ENCODE results near the gene VSTM2L.

VSTM2L gene

DNA sequence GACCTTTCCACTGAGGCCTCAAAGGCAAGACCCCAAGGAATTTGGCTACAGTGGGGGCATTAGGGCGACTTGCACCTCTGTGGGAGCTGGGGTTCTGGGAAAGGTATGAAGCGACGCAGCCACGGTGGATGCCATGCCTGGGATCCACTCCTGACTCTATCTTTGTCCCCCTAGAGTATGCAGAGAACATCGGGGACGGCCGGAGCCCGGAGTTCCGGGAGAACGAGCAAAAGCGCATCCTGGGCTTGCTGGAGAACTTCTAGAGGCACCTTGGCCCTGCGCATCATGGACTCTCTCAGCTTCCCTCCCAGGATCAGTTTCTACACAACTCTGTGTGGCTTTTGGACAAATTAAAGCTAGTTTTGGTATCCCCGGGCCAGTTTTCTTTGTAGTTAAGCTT is 31.2 kb upstream of the VSTM2L start:
- Histone ChIP-seq H3K27ac (ENCODE audit: poor library complexity, severe bottlenecking) (no peak overlapping the region), H3K4me3 (ENCODE audit: severe bottlenecking) (no peak overlapping the region), H3K4me1 (ENCODE audit: insufficient read depth, poor library complexity, severe bottlenecking) (no peaks in the 10 kb centered on the region), H3K36me3 (ENCODE audit: low read depth) (peaks cover 17% of the 10 kb centered on the region), H3K9me3 (ENCODE audit: severe bottlenecking) (no peaks in the 10 kb centered on the region), H3K27me3 (ENCODE audit: insufficient read depth, poor library complexity, severe bottlenecking) (no peaks in the 10 kb centered on the region)
- ATAC-seq (ENCODE audit: low read depth) (no peak), DNase-seq (ENCODE audit: low spot score) (no peak)
- TF ChIP-seq, protein P1, sequence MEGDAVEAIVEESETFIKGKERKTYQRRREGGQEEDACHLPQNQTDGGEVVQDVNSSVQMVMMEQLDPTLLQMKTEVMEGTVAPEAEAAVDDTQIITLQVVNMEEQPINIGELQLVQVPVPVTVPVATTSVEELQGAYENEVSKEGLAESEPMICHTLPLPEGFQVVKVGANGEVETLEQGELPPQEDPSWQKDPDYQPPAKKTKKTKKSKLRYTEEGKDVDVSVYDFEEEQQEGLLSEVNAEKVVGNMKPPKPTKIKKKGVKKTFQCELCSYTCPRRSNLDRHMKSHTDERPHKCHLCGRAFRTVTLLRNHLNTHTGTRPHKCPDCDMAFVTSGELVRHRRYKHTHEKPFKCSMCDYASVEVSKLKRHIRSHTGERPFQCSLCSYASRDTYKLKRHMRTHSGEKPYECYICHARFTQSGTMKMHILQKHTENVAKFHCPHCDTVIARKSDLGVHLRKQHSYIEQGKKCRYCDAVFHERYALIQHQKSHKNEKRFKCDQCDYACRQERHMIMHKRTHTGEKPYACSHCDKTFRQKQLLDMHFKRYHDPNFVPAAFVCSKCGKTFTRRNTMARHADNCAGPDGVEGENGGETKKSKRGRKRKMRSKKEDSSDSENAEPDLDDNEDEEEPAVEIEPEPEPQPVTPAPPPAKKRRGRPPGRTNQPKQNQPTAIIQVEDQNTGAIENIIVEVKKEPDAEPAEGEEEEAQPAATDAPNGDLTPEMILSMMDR (IDR thresholded peaks at IDR 0.05; ENCODE audit: poor library complexity, severe bottlenecking) = no peak

DNA sequence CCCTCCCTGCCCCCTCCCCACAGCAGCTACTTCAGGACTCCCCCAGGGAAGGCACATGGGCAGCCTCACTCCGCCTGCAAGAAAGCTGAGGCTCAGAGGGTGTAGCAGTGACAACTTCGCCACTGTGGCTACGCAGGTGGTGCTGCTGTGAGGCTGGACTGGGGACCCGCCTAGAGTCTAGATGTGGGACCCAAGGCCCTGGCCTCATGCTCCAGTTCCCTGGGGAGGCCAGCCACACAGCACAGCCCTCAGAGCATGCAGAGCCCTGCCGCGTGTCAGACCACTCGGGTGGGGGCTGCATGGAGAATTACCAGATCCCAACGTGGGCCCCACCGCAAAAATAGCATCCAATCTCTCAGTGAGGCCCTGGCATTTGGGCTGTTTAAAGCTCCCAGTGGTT is 30.8 kb upstream of the VSTM2L start:
- Histone ChIP-seq H3K36me3 (ENCODE audit: low read depth) (peaks cover 17% of the 10 kb centered on the region), H3K9me3 (ENCODE audit: severe bottlenecking) (no peaks in the 10 kb centered on the region), H3K27ac (ENCODE audit: poor library complexity, severe bottlenecking) (no peak overlapping the region), H3K4me1 (ENCODE audit: insufficient read depth, poor library complexity, severe bottlenecking) (no peaks in the 10 kb centered on the region), H3K4me3 (ENCODE audit: severe bottlenecking) (no peak overlapping the region), H3K27me3 (ENCODE audit: insufficient read depth, poor library complexity, severe bottlenecking) (no peaks in the 10 kb centered on the region)
- TF ChIP-seq, protein P1 (IDR thresholded peaks at IDR 0.05; ENCODE audit: poor library complexity, severe bottlenecking) = no peak
- DNase-seq (ENCODE audit: low spot score) (no peak), ATAC-seq (ENCODE audit: low read depth) (no peak)

DNA sequence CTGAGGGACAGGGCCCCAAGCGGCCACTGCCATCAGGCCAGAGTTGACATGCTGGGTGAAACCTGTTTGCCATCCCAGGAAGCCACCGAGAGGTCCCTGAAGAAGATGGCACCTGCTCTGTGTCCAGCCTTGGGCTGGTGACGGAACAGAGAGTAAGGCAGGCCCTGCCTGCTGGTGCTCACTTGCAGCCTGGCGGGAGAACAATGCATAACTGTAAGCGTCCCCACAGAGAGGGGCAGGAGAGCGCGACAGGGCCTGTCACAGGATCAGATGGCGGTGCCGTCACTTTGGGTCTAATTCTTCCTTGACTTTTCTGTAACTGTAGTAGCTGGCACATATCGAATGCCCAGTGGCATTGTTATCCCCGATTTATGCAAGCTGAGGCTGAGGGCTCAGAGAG is 29.0 kb upstream of the VSTM2L start:
- Histone ChIP-seq H3K4me1 (ENCODE audit: insufficient read depth, poor library complexity, severe bottlenecking) (no peaks in the 10 kb centered on the region), H3K36me3 (ENCODE audit: low read depth) (peaks cover 17% of the 10 kb centered on the region), H3K27ac (ENCODE audit: poor library complexity, severe bottlenecking) (no peak overlapping the region), H3K4me3 (ENCODE audit: severe bottlenecking) (no peak overlapping the region), H3K9me3 (ENCODE audit: severe bottlenecking) (no peaks in the 10 kb centered on the region), H3K27me3 (ENCODE audit: insufficient read depth, poor library complexity, severe bottlenecking) (no peaks in the 10 kb centered on the region)
- no peak for ATAC-seq (ENCODE audit: low read depth)
- TF ChIP-seq, protein P1 (IDR thresholded peaks at IDR 0.05; ENCODE audit: poor library complexity, severe bottlenecking) = no peak
- DNase-seq (ENCODE audit: low spot score) = no peak

DNA sequence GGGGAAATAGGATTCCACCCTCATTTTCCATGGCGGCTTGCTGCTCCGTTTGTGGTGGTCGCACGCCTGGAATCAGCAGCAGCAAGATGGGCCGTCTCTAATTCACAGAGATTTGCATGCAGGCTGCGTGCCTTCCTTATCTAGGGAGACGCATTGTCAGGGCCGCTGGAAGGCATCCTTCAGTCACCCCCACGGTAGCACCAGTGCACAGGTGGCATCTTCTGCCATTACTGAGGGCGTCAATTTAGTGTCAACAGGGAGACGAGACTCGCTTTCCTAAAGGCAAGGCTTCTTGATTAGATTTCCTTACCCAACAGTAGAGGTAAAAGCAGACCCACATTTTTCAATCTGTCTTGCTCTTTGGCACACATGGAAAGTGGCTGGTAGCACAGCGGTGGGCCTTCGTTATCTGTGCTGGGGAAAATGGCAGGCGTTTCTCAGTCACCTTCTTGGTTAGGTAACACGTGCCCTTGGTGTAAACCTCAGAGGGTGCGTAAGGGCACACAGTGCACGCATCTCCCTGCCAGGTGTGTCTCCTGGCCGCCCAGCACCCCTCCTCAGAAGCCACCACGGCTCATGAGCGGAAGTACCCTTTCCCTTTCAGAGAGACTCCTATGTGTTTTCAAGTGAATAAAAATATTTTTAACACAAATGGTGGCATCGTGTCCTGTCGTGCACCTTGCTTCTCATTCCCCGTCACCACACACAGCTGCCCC is 27.3 kb upstream of the VSTM2L start:
- ATAC-seq (ENCODE audit: low read depth) (no peak), DNase-seq (ENCODE audit: low spot score) (no peak)
- Histone ChIP-seq H3K27ac (ENCODE audit: poor library complexity, severe bottlenecking) (no peak overlapping the region), H3K27me3 (ENCODE audit: insufficient read depth, poor library complexity, severe bottlenecking) (no peaks in the 10 kb centered on the region), H3K4me3 (ENCODE audit: severe bottlenecking) (no peak overlapping the region), H3K9me3 (ENCODE audit: severe bottlenecking) (no peaks in the 10 kb centered on the region), H3K4me1 (ENCODE audit: insufficient read depth, poor library complexity, severe bottlenecking) (no peaks in the 10 kb centered on the region), H3K36me3 (ENCODE audit: low read depth) (peaks cover 15% of the 10 kb centered on the region)
- TF ChIP-seq, protein P1 (IDR thresholded peaks at IDR 0.05; ENCODE audit: poor library complexity, severe bottlenecking) = no peak

DNA sequence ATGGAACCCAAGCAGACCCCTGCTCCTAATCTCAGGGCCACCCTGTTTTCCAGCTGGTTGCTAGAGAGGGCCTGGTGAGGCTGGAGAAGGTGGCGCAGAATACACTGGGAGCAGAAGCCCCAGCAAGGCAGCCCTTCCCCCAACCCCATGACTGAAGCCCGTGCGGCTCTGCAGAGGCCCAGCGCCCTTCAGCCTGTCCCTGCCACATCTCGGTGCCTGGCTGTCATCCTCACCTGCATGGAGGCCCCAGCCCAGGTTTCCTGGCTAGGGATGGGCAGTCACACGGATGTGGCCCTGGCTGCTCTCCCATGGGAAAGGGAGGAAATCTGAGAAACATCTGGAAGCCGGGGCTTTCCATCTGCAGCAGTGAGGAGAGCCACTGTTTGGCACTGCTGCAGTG is 26.1 kb upstream of the VSTM2L start:
- no peak overlapping the region for H3K27ac ChIP-seq (ENCODE audit: poor library complexity, severe bottlenecking)
- TF ChIP-seq, protein P1 (IDR thresholded peaks at IDR 0.05; ENCODE audit: poor library complexity, severe bottlenecking) = no peak

More for the DNA sequence above, 26.1 kb upstream of the VSTM2L start:
- H3K4me1 ChIP-seq (ENCODE audit: insufficient read depth, poor library complexity, severe bottlenecking) = no peaks in the 10 kb centered on the region
- DNase-seq (ENCODE audit: low spot score) = peak; percentile 83
- no peaks in the 10 kb centered on the region for H3K9me3 ChIP-seq (ENCODE audit: severe bottlenecking)
- H3K36me3 ChIP-seq (ENCODE audit: low read depth) = peaks cover 6% of the 10 kb centered on the region
- ATAC-seq (ENCODE audit: low read depth) = no peak; the same call in 2 of the 3 replicates
- no peak overlapping the region for H3K4me3 ChIP-seq (ENCODE audit: severe bottlenecking)
- H3K27me3 ChIP-seq (ENCODE audit: insufficient read depth, poor library complexity, severe bottlenecking) = no peaks in the 10 kb centered on the region
